ENCODE measurements around the gene S100G. TPM values are rescaled to one million over a fixed set of nuclear protein-coding genes. Genes with fewer than 3 reads are reported as not detected.

S100G gene
- total RNA-seq, 2 donors from 2014 or later = not detected

DNA sequence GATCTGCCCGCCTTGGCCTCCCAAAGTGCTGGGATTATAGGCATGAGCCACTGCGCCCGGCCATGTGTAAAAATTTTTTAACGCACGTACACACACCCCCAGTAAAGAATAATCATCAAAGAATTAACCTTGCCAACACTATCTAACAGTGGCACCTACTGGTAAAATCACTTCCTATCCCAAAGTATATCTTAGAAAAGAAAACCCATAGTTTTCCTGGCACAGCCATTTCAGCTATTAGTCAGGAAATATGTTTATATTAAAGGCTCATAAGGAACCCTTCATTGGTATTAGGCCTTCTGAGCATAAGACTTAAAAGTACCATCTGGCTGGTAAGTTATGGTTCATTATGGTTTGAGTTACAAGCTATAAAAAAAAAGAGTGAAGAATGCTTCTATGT lies 14.1 kb downstream of the S100G start:
- Histone ChIP-seq H3K4me1 (no peaks in the 10 kb centered on the region), H3K27ac (no peak overlapping the region), H3K36me3 (no peaks in the 10 kb centered on the region), H3K9me3 (no peaks in the 10 kb centered on the region), H3K27me3 (no peaks in the 10 kb centered on the region), H3K4me3 (no peak overlapping the region)
- DNase-seq (ENCODE audit: low spot score) = no peak
- TF ChIP-seq CTCF (IDR thresholded peaks at IDR 0.05) = peak in 1 of 2 donors; percentile 15

- no peaks in the 10 kb centered on the region for H3K27me3 ChIP-seq
- no peaks in the 10 kb centered on the region for H3K4me1 ChIP-seq
- TF ChIP-seq CTCF (IDR thresholded peaks at IDR 0.05) = no peak
Observed at GRCh38 chrX:16664626-16665025, 14.7 kb downstream of the S100G start.

DNA sequence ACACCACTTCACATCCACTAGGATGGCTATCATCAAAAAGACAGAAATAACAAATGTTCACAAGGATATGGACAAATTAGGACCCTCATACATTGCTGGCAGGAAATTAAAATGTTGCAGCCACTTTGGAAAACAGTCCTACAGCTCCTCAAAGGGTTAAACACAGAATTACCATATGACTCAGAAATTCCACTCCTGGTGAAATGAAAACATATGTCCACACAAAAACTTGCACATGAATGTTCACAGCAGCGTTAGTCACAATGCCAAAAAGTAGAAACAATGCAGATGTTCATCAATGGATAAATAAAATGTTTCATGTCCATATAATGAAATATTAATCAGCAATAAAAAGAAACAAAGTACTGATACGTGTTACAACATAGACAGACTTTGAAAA lies 15.1 kb downstream of the S100G start:
- H3K27me3 ChIP-seq = no peaks in the 10 kb centered on the region
- H3K4me3 ChIP-seq = no peak overlapping the region
- no peaks in the 10 kb centered on the region for H3K4me1 ChIP-seq
- no peaks in the 10 kb centered on the region for H3K36me3 ChIP-seq
- H3K9me3 ChIP-seq = no peaks in the 10 kb centered on the region
- TF ChIP-seq CTCF (IDR thresholded peaks at IDR 0.05) = no peak
- H3K27ac ChIP-seq = no peak overlapping the region
- no peak for DNase-seq (ENCODE audit: low spot score)

More at GRCh38 chrX:16664626-16665025, 14.7 kb downstream of the S100G start:
- Histone ChIP-seq H3K4me3 (no peak overlapping the region), H3K27ac (no peak overlapping the region), H3K36me3 (no peaks in the 10 kb centered on the region), H3K9me3 (no peaks in the 10 kb centered on the region)
- no peak for DNase-seq (ENCODE audit: low spot score)

DNA sequence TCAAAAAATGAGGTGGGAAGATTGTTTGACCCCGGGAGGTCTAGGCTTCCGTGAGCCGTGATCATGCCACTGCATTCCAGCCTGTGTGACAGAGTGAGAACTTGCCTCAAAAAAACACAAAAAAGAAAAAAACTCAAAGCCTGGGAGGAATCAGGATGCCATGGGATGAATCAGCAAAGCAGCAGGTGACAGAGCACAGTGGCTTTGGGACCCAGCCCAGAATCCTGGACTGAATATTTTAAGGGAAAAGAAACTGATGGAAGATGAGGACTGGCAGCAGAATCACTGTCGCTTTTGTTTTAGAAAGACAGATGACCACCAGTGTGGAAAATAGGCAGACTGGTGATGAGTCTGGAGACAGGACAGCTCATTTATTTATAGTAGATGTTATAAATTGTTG lies 16.6 kb downstream of the S100G start:
- no peak for TF ChIP-seq CTCF (IDR thresholded peaks at IDR 0.05)
- no peaks in the 10 kb centered on the region for H3K36me3 ChIP-seq

DNA sequence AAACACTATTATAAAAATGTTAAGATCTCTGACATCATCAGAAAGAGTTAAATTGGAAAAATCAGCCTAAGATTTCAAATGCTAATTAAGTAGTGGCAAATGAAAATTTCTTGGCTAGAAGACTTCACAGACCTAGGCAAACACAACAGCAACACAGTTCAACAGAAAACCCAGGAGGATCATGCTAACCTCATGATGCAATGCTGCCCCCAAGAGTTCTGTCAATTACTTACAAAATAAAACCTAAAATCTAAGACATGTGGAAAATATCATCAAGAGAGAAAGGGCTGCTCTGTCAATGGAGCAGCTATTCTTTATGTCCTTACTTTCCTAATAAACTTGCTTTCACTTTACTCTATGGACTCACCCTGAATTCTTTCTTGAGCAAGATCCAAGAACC lies 21.0 kb downstream of the S100G start:
- H3K27me3 ChIP-seq = no peaks in the 10 kb centered on the region
- no peak overlapping the region for H3K27ac ChIP-seq
- no peaks in the 10 kb centered on the region for H3K9me3 ChIP-seq
- peak in 1 of 2 donors; percentile 58 for TF ChIP-seq CTCF (IDR thresholded peaks at IDR 0.05)
- H3K4me3 ChIP-seq = no peak overlapping the region
- H3K4me1 ChIP-seq = no peaks in the 10 kb centered on the region
- H3K36me3 ChIP-seq = no peaks in the 10 kb centered on the region
- no peak for DNase-seq (ENCODE audit: low spot score)

More for the DNA sequence above, 16.6 kb downstream of the S100G start:
- Histone ChIP-seq H3K4me1 (no peaks in the 10 kb centered on the region), H3K9me3 (no peaks in the 10 kb centered on the region), H3K27me3 (no peaks in the 10 kb centered on the region), H3K27ac (no peak overlapping the region), H3K4me3 (no peak overlapping the region)
- DNase-seq (ENCODE audit: low spot score) = no peak

- Histone ChIP-seq H3K4me3 (no peak overlapping the region), H3K27ac (no peak overlapping the region)
Observed at GRCh38 chrX:16678689-16679088, 28.7 kb downstream of the S100G start.

More at GRCh38 chrX:16678689-16679088, 28.7 kb downstream of the S100G start:
- H3K36me3 ChIP-seq = peaks cover 8% of the 10 kb centered on the region
- no peaks in the 10 kb centered on the region for H3K9me3 ChIP-seq
- H3K27me3 ChIP-seq = no peaks in the 10 kb centered on the region
- no peak for TF ChIP-seq CTCF (IDR thresholded peaks at IDR 0.05)
- DNase-seq (ENCODE audit: low spot score) = no peak
- H3K4me1 ChIP-seq = no peaks in the 10 kb centered on the region
